Activated T-cell treated with anti-CD3 and anti-CD28 coated beads, Interleukin-2, amount 50 U/mL, for 72 hours (primary cell): ENCODE results near the gene NIM1K. TPM values are rescaled to one million over a fixed set of nuclear protein-coding genes. Genes with fewer than 3 reads are reported as not detected.
A peak's percentile ranks its signal among the peaks of the same experiment; 100 is the strongest.
"Not testable (repeated sequence)": the region's sequence is repeated elsewhere in the genome, so short reads cannot be mapped to it uniquely, and the experiment has no call there.

Experiments used
- ATAC-seq, 2 donors: fragments of 150-1000 bp; cut with Tn5 transposase; replicated peaks in 1 of 2; 2 replicates each; pipeline ENCODE4 v1.10.0; 2021; ENCODE audit warnings: moderate library complexity in 2 of 2, mild to moderate bottlenecking in 1 of 2
- DNase-seq, 2 donors: peaks; one replicate each; pipeline ENCODE4 v3.0.0; 2021 to 2022; ENCODE audit warnings: mixed read lengths in 1 of 2
- H3K27ac Mint-ChIP-seq: one replicate; pipeline ENCODE4 v1.8.0; 2022; ENCODE audit warnings: mild to moderate bottlenecking, moderate library complexity, mixed read lengths
- H3K27me3 Mint-ChIP-seq: one replicate; pipeline ENCODE4 v1.8.0; 2022; ENCODE audit warnings: low read depth, mixed read lengths
- H3K36me3 Mint-ChIP-seq, 2 donors: one replicate each; pipeline ENCODE4 v1.8.0; 2022; ENCODE audit warnings: mixed read lengths in 2 of 2, mild to moderate bottlenecking in 1 of 2; ENCODE audit not compliant: insufficient read depth in 2 of 2
- H3K4me1 Mint-ChIP-seq: one replicate; pipeline ENCODE4 v1.8.0; 2022; ENCODE audit warnings: low read depth, mixed read lengths
- H3K4me3 Mint-ChIP-seq, 2 donors: one replicate each; pipeline ENCODE4 v1.8.0; 2022; ENCODE audit warnings: mild to moderate bottlenecking in 2 of 2, mixed read lengths in 2 of 2, moderate library complexity in 2 of 2
- H3K9me3 Mint-ChIP-seq, 2 donors: one replicate each; pipeline ENCODE4 v1.8.0; 2022; ENCODE audit warnings: mixed read lengths in 2 of 2
- total RNA-seq, 2 donors: library from RNA; stranded (reverse); gene quantifications; one replicate each; pipeline ENCODE4 v1.2.3, GENCODE V29; 2022

The NIM1K gene
- total RNA-seq, 2 donors from 2014 or later = 3.4 to 4.3 TPM

GRCh38 chr5:43193894-43194265 lies 1.9 kb downstream of the NIM1K start:
- Mint-ChIP-seq H3K4me1 (peaks cover 46% of the 10 kb centered on the region), H3K36me3 (peaks cover 0 to 1% of the 10 kb centered on the region in 2 donors), H3K4me3 (peak overlapping the region; percentile 92 to 95), H3K9me3 (no peaks in the 10 kb centered on the region), H3K27ac (peak overlapping the region; percentile 86), H3K27me3 (peaks cover 19% of the 10 kb centered on the region)
- ATAC-seq = peak in 1 of 2 donors; percentile 7
- no peak for DNase-seq

- Mint-ChIP-seq H3K9me3 (peaks cover 0 to 2% of the 10 kb centered on the region in 2 donors), H3K4me3 (peak overlapping the region; percentile 20 to 53)
Measured at GRCh38 chr5:43195670-43196265, 3.7 kb downstream of the NIM1K start.

GRCh38 chr5:43197535-43197934 lies 5.5 kb downstream of the NIM1K start:
- peaks cover 6% of the 10 kb centered on the region for H3K27me3 Mint-ChIP-seq

More at GRCh38 chr5:43195670-43196265, 3.7 kb downstream of the NIM1K start:
- Mint-ChIP-seq H3K36me3 (peaks cover 1 to 2% of the 10 kb centered on the region in 2 donors), H3K4me1 (peaks cover 43% of the 10 kb centered on the region), H3K27me3 (peaks cover 16% of the 10 kb centered on the region), H3K27ac (peak overlapping the region; percentile 70)
- ATAC-seq (no peak), DNase-seq (no peak)

GRCh38 chr5:43201442-43201841 lies 9.4 kb downstream of the NIM1K start:
- H3K27me3 Mint-ChIP-seq, H3K36me3 Mint-ChIP-seq, H3K9me3 Mint-ChIP-seq, H3K4me3 Mint-ChIP-seq, H3K4me1 Mint-ChIP-seq, H3K27ac Mint-ChIP-seq: not testable (repeated sequence)
- peak; percentile 8 to 23 for DNase-seq
- peak in 1 of 2 donors; percentile 51 for ATAC-seq

More at GRCh38 chr5:43197535-43197934, 5.5 kb downstream of the NIM1K start:
- H3K27ac Mint-ChIP-seq = no peak overlapping the region
- no peak for ATAC-seq
- no peak overlapping the region for H3K4me3 Mint-ChIP-seq
- no peak for DNase-seq
- peaks cover 1 to 2% of the 10 kb centered on the region in 2 donors for H3K36me3 Mint-ChIP-seq
- H3K9me3 Mint-ChIP-seq = peaks cover 0 to 2% of the 10 kb centered on the region in 2 donors
- peaks cover 29% of the 10 kb centered on the region for H3K4me1 Mint-ChIP-seq

GRCh38 chr5:43202380-43202779 lies 10.4 kb downstream of the NIM1K start:
- Mint-ChIP-seq H3K27me3 (no peaks in the 10 kb centered on the region), H3K36me3 (peaks cover 0 to 2% of the 10 kb centered on the region in 2 donors), H3K4me3 (no peak overlapping the region), H3K9me3 (peaks cover 0 to 2% of the 10 kb centered on the region in 2 donors), H3K4me1 (no peaks in the 10 kb centered on the region), H3K27ac (no peak overlapping the region)
- ATAC-seq = no peak
- DNase-seq = no peak

GRCh38 chr5:43203373-43203772 lies 11.3 kb downstream of the NIM1K start:
- Mint-ChIP-seq H3K4me3 (no peak overlapping the region), H3K4me1 (no peaks in the 10 kb centered on the region), H3K9me3 (peaks cover 0 to 2% of the 10 kb centered on the region in 2 donors), H3K27me3 (peaks cover 6% of the 10 kb centered on the region), H3K27ac (no peak overlapping the region), H3K36me3 (peaks cover 0 to 2% of the 10 kb centered on the region in 2 donors)
- DNase-seq (no peak), ATAC-seq (no peak)

GRCh38 chr5:43204958-43205357 lies 12.9 kb downstream of the NIM1K start:
- Mint-ChIP-seq H3K4me1 (no peaks in the 10 kb centered on the region), H3K27me3 (peaks cover 6% of the 10 kb centered on the region), H3K36me3 (peaks cover 0 to 2% of the 10 kb centered on the region in 2 donors), H3K9me3 (peaks cover 0 to 2% of the 10 kb centered on the region in 2 donors), H3K27ac (no peak overlapping the region), H3K4me3 (no peak overlapping the region)
- ATAC-seq (no peak), DNase-seq (no peak)

- Mint-ChIP-seq H3K27me3 (peaks cover 18% of the 10 kb centered on the region), H3K4me1 (no peaks in the 10 kb centered on the region), H3K27ac (no peak overlapping the region), H3K9me3 (no peaks in the 10 kb centered on the region), H3K36me3 (no peaks in the 10 kb centered on the region), H3K4me3 (no peak overlapping the region)
- no peak for ATAC-seq
- no peak for DNase-seq
Measured at GRCh38 chr5:43207601-43208000, 15.6 kb downstream of the NIM1K start.

GRCh38 chr5:43208658-43209057 lies 16.6 kb downstream of the NIM1K start:
- H3K36me3 Mint-ChIP-seq = no peaks in the 10 kb centered on the region
- DNase-seq = no peak
- H3K27me3 Mint-ChIP-seq = peaks cover 18% of the 10 kb centered on the region
- no peaks in the 10 kb centered on the region for H3K9me3 Mint-ChIP-seq
- H3K4me1 Mint-ChIP-seq = no peaks in the 10 kb centered on the region
- ATAC-seq = no peak
- no peak overlapping the region for H3K4me3 Mint-ChIP-seq
- no peak overlapping the region for H3K27ac Mint-ChIP-seq

GRCh38 chr5:43209060-43209459 lies 17.0 kb downstream of the NIM1K start:
- no peaks in the 10 kb centered on the region for H3K36me3 Mint-ChIP-seq
- H3K27me3 Mint-ChIP-seq = peaks cover 18% of the 10 kb centered on the region
- DNase-seq = no peak
- no peaks in the 10 kb centered on the region for H3K4me1 Mint-ChIP-seq
- no peaks in the 10 kb centered on the region for H3K9me3 Mint-ChIP-seq
- no peak overlapping the region for H3K27ac Mint-ChIP-seq
- ATAC-seq = no peak
- H3K4me3 Mint-ChIP-seq = no peak overlapping the region

GRCh38 chr5:43209833-43210232 lies 17.8 kb downstream of the NIM1K start:
- no peak for ATAC-seq
- Mint-ChIP-seq H3K4me3 (no peak overlapping the region), H3K27ac (no peak overlapping the region), H3K27me3 (peaks cover 18% of the 10 kb centered on the region), H3K36me3 (no peaks in the 10 kb centered on the region), H3K4me1 (no peaks in the 10 kb centered on the region), H3K9me3 (no peaks in the 10 kb centered on the region)
- DNase-seq = no peak

GRCh38 chr5:43210570-43210969 lies 18.5 kb downstream of the NIM1K start:
- no peak for DNase-seq
- ATAC-seq = no peak
- H3K4me1 Mint-ChIP-seq = no peaks in the 10 kb centered on the region
- H3K9me3 Mint-ChIP-seq = no peaks in the 10 kb centered on the region
- H3K36me3 Mint-ChIP-seq = no peaks in the 10 kb centered on the region
- H3K27me3 Mint-ChIP-seq = peaks cover 18% of the 10 kb centered on the region
- H3K27ac Mint-ChIP-seq = no peak overlapping the region
- no peak overlapping the region for H3K4me3 Mint-ChIP-seq

- H3K4me3 Mint-ChIP-seq = no peak overlapping the region
- H3K27me3 Mint-ChIP-seq = peaks cover 24% of the 10 kb centered on the region
- no peak overlapping the region for H3K27ac Mint-ChIP-seq
- no peaks in the 10 kb centered on the region for H3K9me3 Mint-ChIP-seq
- DNase-seq (no peak), ATAC-seq (no peak)
- H3K4me1 Mint-ChIP-seq = no peaks in the 10 kb centered on the region
- H3K36me3 Mint-ChIP-seq = peaks cover 0 to 2% of the 10 kb centered on the region in 2 donors
Measured at GRCh38 chr5:43213951-43214350, 21.9 kb downstream of the NIM1K start.

GRCh38 chr5:43215073-43215631 lies 23.1 kb downstream of the NIM1K start:
- H3K9me3 Mint-ChIP-seq = no peaks in the 10 kb centered on the region
- H3K27me3 Mint-ChIP-seq = peaks cover 24% of the 10 kb centered on the region
- H3K4me3 Mint-ChIP-seq = no peak overlapping the region
- no peaks in the 10 kb centered on the region for H3K4me1 Mint-ChIP-seq
- peaks cover 0 to 2% of the 10 kb centered on the region in 2 donors for H3K36me3 Mint-ChIP-seq
- DNase-seq (no peak), ATAC-seq (no peak)
- H3K27ac Mint-ChIP-seq = no peak overlapping the region
